ENCODE measurements around the gene KRTAP4-3. TPM values are rescaled to one million over a fixed set of nuclear protein-coding genes. Genes with fewer than 3 reads are reported as not detected.
"Not testable (repeated sequence)": the region's sequence is repeated elsewhere in the genome, so short reads cannot be mapped to it uniquely, and the experiment has no call there.

KRTAP4-3 gene
- total RNA-seq, 1 experiment from 2014 or later, result not detected

GRCh38 chr17:41118721-41119120 is 49.3 kb downstream of the KRTAP4-3 start:
- H3K23ac ChIP-seq (ENCODE audit: insufficient read length, low read depth, low read length), result no peak overlapping the region
- no peak overlapping the region for H2BK120ac ChIP-seq (ENCODE audit: low read depth, low read length, poor library complexity, severe bottlenecking)
- Mint-ChIP-seq H3K9me3 (peaks cover 0 to 23% of the 10 kb centered on the region in 2 experiments; a peak in 4 of 5 replicates), H3K4me3 (no peak overlapping the region), H3K27ac (no peak overlapping the region), H3K27me3 (ENCODE audit: low read depth) (no peaks in the 10 kb centered on the region; the same call in 1 of the 2 replicates), H3K36me3 (ENCODE audit: insufficient read depth in 1 of 3, low read depth in 3 of 3) (peaks cover 0 to 5% (median 0%) of the 10 kb centered on the region in 3 experiments; a peak in 3 of 7 replicates), H3K4me1 (peaks cover 32 to 35% of the 10 kb centered on the region in 2 experiments)
- no peak overlapping the region for H3K27ac ChIP-seq (ENCODE audit: insufficient read length, low read depth, low read length)
- H4K91ac ChIP-seq (ENCODE audit: insufficient read length, low read depth, low read length), result no peak overlapping the region
- no peak overlapping the region for H3K9ac ChIP-seq (ENCODE audit: extremely low read depth, insufficient read length, low read length)
- H3K9me3 ChIP-seq (ENCODE audit: control insufficient read depth, low read depth, low read length), result no peaks in the 10 kb centered on the region
- no peak overlapping the region for H3K18ac ChIP-seq (ENCODE audit: insufficient read length, low read depth, low read length)
- no peaks in the 10 kb centered on the region for H3K79me1 ChIP-seq (ENCODE audit: insufficient read depth, low read depth, low read length, poor library complexity, severe bottlenecking)
- no peak overlapping the region for H3K4me2 ChIP-seq (ENCODE audit: insufficient read depth, insufficient read length, low read length)
- no peak overlapping the region for H2AFZ ChIP-seq (ENCODE audit: low read length)
- no peaks in the 10 kb centered on the region for H4K20me1 ChIP-seq (ENCODE audit: control insufficient read depth, insufficient read depth, insufficient read length)
- no peak for TF ChIP-seq CTCF (conservative IDR thresholded peaks at IDR 0.05)
- DNase-seq, result no peak
- no peak overlapping the region for H3T11ph ChIP-seq (ENCODE audit: low read length)
- H2BK20ac ChIP-seq (ENCODE audit: low read depth, low read length, poor library complexity, severe bottlenecking), result no peak overlapping the region
- H3K27me3 ChIP-seq (ENCODE audit: insufficient read depth, low read length), result no peaks in the 10 kb centered on the region
- H2BK15ac ChIP-seq (ENCODE audit: low read depth, low read length), result no peak overlapping the region
- H3K79me2 ChIP-seq (ENCODE audit: insufficient read depth, low read length), result no peaks in the 10 kb centered on the region
- H2AK5ac ChIP-seq (ENCODE audit: insufficient read length, low read length), result no peak overlapping the region
- no peak overlapping the region for H4K8ac ChIP-seq (replicated peaks; ENCODE audit: insufficient read length, low read depth, low read length)
- H3K14ac ChIP-seq (ENCODE audit: insufficient read depth, low read length), result no peak overlapping the region
- H3K56ac ChIP-seq (ENCODE audit: insufficient read length, low read depth, low read length), result no peak overlapping the region
- H3K4me1 ChIP-seq (ENCODE audit: insufficient read depth, low read length), result no peaks in the 10 kb centered on the region
- no peaks in the 10 kb centered on the region for H3K23me2 ChIP-seq (ENCODE audit: insufficient read length, low read depth, low read length, poor library complexity, severe bottlenecking)
- no CpG with 5 or more reads among the region's 4 CpGs for WGBS (ENCODE audit: extremely low coverage, insufficient read length, low lambda C conversion rate)
- H2BK12ac ChIP-seq (ENCODE audit: insufficient read length, low read depth, low read length), result no peak overlapping the region
- no peak overlapping the region for H2BK5ac ChIP-seq (ENCODE audit: insufficient read length, low read length)
- H3K4ac ChIP-seq (ENCODE audit: low read depth, low read length), result no peak overlapping the region
- no peak overlapping the region for H4K5ac ChIP-seq (ENCODE audit: insufficient read length, low read depth, low read length)

- peaks cover 6 to 29% of the 10 kb centered on the region in 2 experiments for H3K9me3 Mint-ChIP-seq
- H3K4me1 Mint-ChIP-seq, result peaks cover 28 to 30% of the 10 kb centered on the region in 2 experiments
- not testable (repeated sequence) for H3K23me2 ChIP-seq (ENCODE audit: insufficient read length, low read depth, low read length, poor library complexity, severe bottlenecking)
Measured at GRCh38 chr17:41117846-41118386, 50.1 kb downstream of the KRTAP4-3 start, which contains the start of gene KRTAP4-11. TSS of gene KRTAP4-11 (minus strand) at chr17:41118373. CDS start at chr17:41118315, 58 bp downstream.

More at GRCh38 chr17:41117846-41118386, 50.1 kb downstream of the KRTAP4-3 start, which contains the start of gene KRTAP4-11:
- not testable (repeated sequence) for H4K20me1 ChIP-seq (ENCODE audit: control insufficient read depth, insufficient read depth, insufficient read length); H2BK15ac ChIP-seq (ENCODE audit: low read depth, low read length); H3K18ac ChIP-seq (ENCODE audit: insufficient read length, low read depth, low read length); H3K27me3 Mint-ChIP-seq (ENCODE audit: low read depth); H4K91ac ChIP-seq (ENCODE audit: insufficient read length, low read depth, low read length); H3K9me3 ChIP-seq (ENCODE audit: control insufficient read depth, low read depth, low read length); H3K27me3 ChIP-seq (ENCODE audit: insufficient read depth, low read length); H2BK5ac ChIP-seq (ENCODE audit: insufficient read length, low read length); H3K23ac ChIP-seq (ENCODE audit: insufficient read length, low read depth, low read length); DNase-seq; H3K9ac ChIP-seq (ENCODE audit: extremely low read depth, insufficient read length, low read length); H2AFZ ChIP-seq (ENCODE audit: low read length); H3K4me1 ChIP-seq (ENCODE audit: insufficient read depth, low read length); H3K27ac ChIP-seq (ENCODE audit: insufficient read length, low read depth, low read length); H3K36me3 Mint-ChIP-seq (ENCODE audit: insufficient read depth in 1 of 3, low read depth in 3 of 3); H3K27ac Mint-ChIP-seq; H3K4ac ChIP-seq (ENCODE audit: low read depth, low read length); H3T11ph ChIP-seq (ENCODE audit: low read length); H2BK12ac ChIP-seq (ENCODE audit: insufficient read length, low read depth, low read length); H3K14ac ChIP-seq (ENCODE audit: insufficient read depth, low read length); H2BK20ac ChIP-seq (ENCODE audit: low read depth, low read length, poor library complexity, severe bottlenecking); H2AK5ac ChIP-seq (ENCODE audit: insufficient read length, low read length); H3K4me2 ChIP-seq (ENCODE audit: insufficient read depth, insufficient read length, low read length); H3K79me2 ChIP-seq (ENCODE audit: insufficient read depth, low read length); H4K5ac ChIP-seq (ENCODE audit: insufficient read length, low read depth, low read length); H3K79me1 ChIP-seq (ENCODE audit: insufficient read depth, low read depth, low read length, poor library complexity, severe bottlenecking); H3K56ac ChIP-seq (ENCODE audit: insufficient read length, low read depth, low read length); H3K4me3 Mint-ChIP-seq; H2BK120ac ChIP-seq (ENCODE audit: low read depth, low read length, poor library complexity, severe bottlenecking); H4K8ac ChIP-seq (replicated peaks; ENCODE audit: insufficient read length, low read depth, low read length)
- WGBS (ENCODE audit: extremely low coverage, insufficient read length, low lambda C conversion rate), result no CpG with 5 or more reads among the region's 10 CpGs
